B cell (primary cell): Measurements from ENCODE around the gene INSYN2A. TPM values are rescaled to one million over a fixed set of nuclear protein-coding genes. Genes with fewer than 3 reads are reported as not detected.

ENCODE experiments used
- ATAC-seq: fragments of 200-7000 bp; cut with Tn5 transposase; one replicate; pipeline ENCODE4 v1.10.0; 2021; ENCODE audit warnings: low read depth, mild to moderate bottlenecking, moderate number of reproducible peaks, moderate library complexity
- CTCF ChIA-PET: fragments of 350-600 bp; sonication (Branson Sonifier 250); formaldehyde crosslinking; loops from one replicate; lab custom pipeline; 2021; ENCODE audit warnings: antibody characterized with exemption, inconsistent platforms; lab: Charles Lee
- POLR2A ChIA-PET: fragments of 350-600 bp; sonication (Branson Sonifier 250); formaldehyde crosslinking; loops from one replicate; lab custom pipeline; 2021; ENCODE audit warnings: antibody characterized with exemption; lab: Charles Lee
- DNase-seq: peaks from one replicate; pipeline ENCODE4 v3.0.0; 2013
- H2AFZ ChIP-seq: 2 replicates; pipeline ENCODE4 v1.6.1; 2012; ENCODE audit warnings: mild to moderate bottlenecking, low read depth, low read length; ENCODE audit not compliant: insufficient read depth, poor library complexity, severe bottlenecking
- H3K27ac ChIP-seq, 2 donors: 1 replicate in 1 of 2; 2 replicates in 1 of 2; pipeline ENCODE4 v1.5.1; 2012 to 2013; ENCODE audit warnings: low read length in 2 of 2, mild to moderate bottlenecking in 2 of 2, moderate library complexity in 1 of 2
- H3K27me3 ChIP-seq, 4 experiments: fragments of 200-600 bp in 1 of 4; sonication (generic) in 1 of 4; replicated peaks in 1 of 4; 1 replicate in 2 of 4; 2 replicates in 2 of 4; pipeline versions ENCODE4 v1.6.1 to v1.7.0; 2013 to 2016; ENCODE audit warnings: low read length in 3 of 4, mild to moderate bottlenecking in 2 of 4, mixed read lengths in 1 of 4, moderate library complexity in 1 of 4; ENCODE audit not compliant: insufficient read depth in 4 of 4, control insufficient read depth in 3 of 4; ENCODE audit errors: control extremely low read depth in 1 of 4
- H3K36me3 ChIP-seq, 2 experiments: replicated peaks in 1 of 2; 1 replicate in 1 of 2; 2 replicates in 1 of 2; pipeline versions ENCODE4 v1.6.1 to v1.7.1; 2013; ENCODE audit warnings: low read length in 1 of 2; ENCODE audit not compliant: insufficient read depth in 2 of 2, control insufficient read depth in 1 of 2; ENCODE audit errors: control extremely low read depth in 1 of 2, extremely low read depth in 1 of 2
- H3K4me1 ChIP-seq, 2 donors: fragments of 200-600 bp in 1 of 2; sonication (generic) in 1 of 2; 1 replicate in 1 of 2; 2 replicates in 1 of 2; pipeline versions ENCODE4 v1.5.1 to v1.6.1; 2013 to 2017; ENCODE audit warnings: low read length in 2 of 2; ENCODE audit not compliant: control insufficient read depth in 2 of 2, insufficient read depth in 2 of 2
- H3K4me2 ChIP-seq: replicated peaks from 2 replicates; pipeline ENCODE3; 2012; ENCODE audit warnings: mild to moderate bottlenecking, low read depth, low read length; ENCODE audit not compliant: poor library complexity, severe bottlenecking
- H3K4me3 ChIP-seq, 5 experiments: fragments of 200-600 bp in 1 of 5; sonication (generic) in 1 of 5; 1 replicate in 3 of 5; 2 replicates in 2 of 5; pipeline versions ENCODE4 v1.5.1 to v1.7.0; 2011 to 2016; ENCODE audit warnings: low read length in 4 of 5, mild to moderate bottlenecking in 4 of 5, low read depth in 2 of 5, control low read depth in 1 of 5, moderate library complexity in 1 of 5; ENCODE audit not compliant: insufficient read depth in 1 of 5; ENCODE audit errors: control extremely low read depth in 1 of 5, extremely low read depth in 1 of 5
- H3K79me2 ChIP-seq: fragments of 200-600 bp; sonication (generic); one replicate; pipeline ENCODE4 v1.6.0; 2016; ENCODE audit warnings: low read length; ENCODE audit not compliant: control insufficient read depth, insufficient read depth
- H3K9ac ChIP-seq: fragments of 200-600 bp; sonication (generic); 2 replicates; pipeline ENCODE4 v1.6.1; 2017; ENCODE audit warnings: mild to moderate bottlenecking, low read length, moderate library complexity
- H3K9me3 ChIP-seq, 3 donors: one replicate each; pipeline versions ENCODE4 v1.6.1 to v1.7.1; 2013; ENCODE audit warnings: low read length in 2 of 3; ENCODE audit not compliant: control insufficient read depth in 2 of 3, insufficient read depth in 1 of 3; ENCODE audit errors: control extremely low read depth in 1 of 3
- H4K20me1 ChIP-seq: 2 replicates; pipeline ENCODE4 v1.6.0; 2012; ENCODE audit warnings: mild to moderate bottlenecking, low read length; ENCODE audit not compliant: insufficient read depth, control insufficient read depth, poor library complexity, severe bottlenecking
- H3K27ac Mint-ChIP-seq: one replicate; pipeline ENCODE4 v1.8.0; 2021; ENCODE audit warnings: mixed read lengths
- H3K27me3 Mint-ChIP-seq: one replicate; pipeline ENCODE4 v1.8.0; 2021; ENCODE audit warnings: mixed read lengths
- H3K4me1 Mint-ChIP-seq: one replicate; pipeline ENCODE4 v1.8.0; 2021; ENCODE audit warnings: mixed read lengths
- H3K4me3 Mint-ChIP-seq: one replicate; pipeline ENCODE4 v1.8.0; 2021; ENCODE audit warnings: mixed read lengths
- H3K9me3 Mint-ChIP-seq: one replicate; pipeline ENCODE4 v1.8.0; 2022; ENCODE audit warnings: mixed read lengths; ENCODE audit not compliant: insufficient read depth
- EZH2 ChIP-seq: IDR thresholded peaks from 2 replicates; pipeline ENCODE4 v1.6.1; 2012; ENCODE audit warnings: borderline replicate concordance, low read depth, mild to moderate bottlenecking, moderate library complexity, low read length; ENCODE audit not compliant: insufficient read depth, poor library complexity, severe bottlenecking
- WGBS: methylation state at CpG from one replicate; pipeline ENCODE4 v1.1.5; 2013; ENCODE audit warnings: missing lambda C conversion rate; ENCODE audit not compliant: insufficient coverage; 5-methylcytosine and 5-hydroxymethylcytosine counted together
- intact Hi-C: fragments of 100-400 bp; cut with micrococcal nuclease; formaldehyde crosslinking; loops from one replicate; pipeline ENCODE4 v1.10.0; 2022
- polyA plus RNA-seq: library from polyadenylated mRNA; depleted of rRNA; stranded (reverse); fragments of >200 nt; gene quantifications from 2 replicates; pipeline ENCODE4 v1.2.3, GENCODE V29; 2012
- total RNA-seq, 2 donors: library from RNA; stranded (reverse); fragments of 120-200 nt in 1 of 2; gene quantifications; 1 replicate in 1 of 2; 2 replicates in 1 of 2; pipeline versions ENCODE4 v1.2.3 to v1.2.4, GENCODE V29; 2013 to 2022
- TF ChIP-seq, protein P1 (sequence below): fragments of 200-600 bp; IDR thresholded peaks from one replicate; pipeline ENCODE4 v1.8.0; 2022; ENCODE audit warnings: antibody characterized with exemption, mild to moderate bottlenecking

Gene INSYN2A
- total and polyA plus RNA-seq, 2 donors (not counting 1 experiment from before 2014, with no cell fraction given) = not detected

DNA sequence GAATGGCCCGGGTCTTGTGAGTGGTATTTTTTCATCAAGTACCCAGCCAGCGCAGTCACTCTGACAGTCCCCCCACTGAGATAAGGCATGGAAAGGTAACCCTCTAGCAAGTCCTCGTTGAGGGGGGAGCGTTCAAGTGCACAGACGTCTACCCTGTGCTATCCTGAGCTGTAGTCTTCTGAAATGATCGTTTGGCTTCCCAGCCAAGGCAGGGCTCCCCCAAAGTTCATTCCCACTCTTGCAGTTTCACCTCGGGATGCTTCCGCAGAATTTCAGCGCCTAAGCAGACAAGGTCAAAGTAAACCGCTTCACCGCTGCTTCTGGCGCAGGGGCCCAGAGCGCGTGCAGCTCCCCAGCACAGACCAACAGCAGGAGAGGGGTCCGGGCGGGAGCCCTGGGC lies 1.8 kb downstream of the INSYN2A start:
- ATAC-seq (no peak), DNase-seq (no peak)
- no peaks in the 10 kb centered on the region for H3K79me2 ChIP-seq
- H3K4me3 ChIP-seq = no peak overlapping the region
- no peak overlapping the region for H3K27ac ChIP-seq
- WGBS = 48% methylated on average over 16 of the region's 16 CpGs
- H3K4me1 Mint-ChIP-seq = no peaks in the 10 kb centered on the region
- no peak overlapping the region for H3K27ac Mint-ChIP-seq
- CTCF ChIA-PET = no interaction called here
- no peak overlapping the region for H3K4me2 ChIP-seq
- intact Hi-C loops = no loop called here
- peaks cover 0 to 8% (median 1%) of the 10 kb centered on the region in 4 experiments for H3K27me3 ChIP-seq
- H3K36me3 ChIP-seq = no peaks in the 10 kb centered on the region
- no peak overlapping the region for H3K9ac ChIP-seq
- no peak for TF ChIP-seq EZH2
- TF ChIP-seq, protein P1, sequence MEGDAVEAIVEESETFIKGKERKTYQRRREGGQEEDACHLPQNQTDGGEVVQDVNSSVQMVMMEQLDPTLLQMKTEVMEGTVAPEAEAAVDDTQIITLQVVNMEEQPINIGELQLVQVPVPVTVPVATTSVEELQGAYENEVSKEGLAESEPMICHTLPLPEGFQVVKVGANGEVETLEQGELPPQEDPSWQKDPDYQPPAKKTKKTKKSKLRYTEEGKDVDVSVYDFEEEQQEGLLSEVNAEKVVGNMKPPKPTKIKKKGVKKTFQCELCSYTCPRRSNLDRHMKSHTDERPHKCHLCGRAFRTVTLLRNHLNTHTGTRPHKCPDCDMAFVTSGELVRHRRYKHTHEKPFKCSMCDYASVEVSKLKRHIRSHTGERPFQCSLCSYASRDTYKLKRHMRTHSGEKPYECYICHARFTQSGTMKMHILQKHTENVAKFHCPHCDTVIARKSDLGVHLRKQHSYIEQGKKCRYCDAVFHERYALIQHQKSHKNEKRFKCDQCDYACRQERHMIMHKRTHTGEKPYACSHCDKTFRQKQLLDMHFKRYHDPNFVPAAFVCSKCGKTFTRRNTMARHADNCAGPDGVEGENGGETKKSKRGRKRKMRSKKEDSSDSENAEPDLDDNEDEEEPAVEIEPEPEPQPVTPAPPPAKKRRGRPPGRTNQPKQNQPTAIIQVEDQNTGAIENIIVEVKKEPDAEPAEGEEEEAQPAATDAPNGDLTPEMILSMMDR = no peak
- H3K4me3 Mint-ChIP-seq = no peak overlapping the region
- POLR2A ChIA-PET = no interaction called here
- H2AFZ ChIP-seq = no peak overlapping the region
- H3K9me3 Mint-ChIP-seq = no peaks in the 10 kb centered on the region
- no peaks in the 10 kb centered on the region for H3K4me1 ChIP-seq
- no peaks in the 10 kb centered on the region for H3K9me3 ChIP-seq
- no peaks in the 10 kb centered on the region for H4K20me1 ChIP-seq
- H3K27me3 Mint-ChIP-seq = peaks cover 31% of the 10 kb centered on the region

- H3K4me2 ChIP-seq = no peak overlapping the region
- H4K20me1 ChIP-seq = no peaks in the 10 kb centered on the region
- H3K4me1 ChIP-seq = no peaks in the 10 kb centered on the region
- H3K27me3 ChIP-seq = peaks cover 0 to 8% (median 1%) of the 10 kb centered on the region in 4 experiments
- H2AFZ ChIP-seq = no peak overlapping the region
- H3K36me3 ChIP-seq = no peaks in the 10 kb centered on the region
- TF ChIP-seq, protein P1 = no peak
- no peak for TF ChIP-seq EZH2
- H3K4me1 Mint-ChIP-seq = no peaks in the 10 kb centered on the region
- peaks cover 31% of the 10 kb centered on the region for H3K27me3 Mint-ChIP-seq
- ATAC-seq (no peak), DNase-seq (no peak)
- no CpG with 5 or more reads among the region's 2 CpGs for WGBS
- no peak overlapping the region for H3K27ac ChIP-seq
- intact Hi-C loops = no loop called here
- H3K4me3 Mint-ChIP-seq = no peak overlapping the region
- no peak overlapping the region for H3K4me3 ChIP-seq
- no peak overlapping the region for H3K27ac Mint-ChIP-seq
- H3K9me3 ChIP-seq = no peaks in the 10 kb centered on the region
- CTCF ChIA-PET = no interaction called here
- POLR2A ChIA-PET = no interaction called here
- H3K9me3 Mint-ChIP-seq = no peaks in the 10 kb centered on the region
- H3K9ac ChIP-seq = no peak overlapping the region
- H3K79me2 ChIP-seq = no peaks in the 10 kb centered on the region
These were observed 2.3 kb downstream of the INSYN2A start for GRCh38 chr10:127194111-127194510.
